WTC11 (cell line): ENCODE measurements around the gene GUCA1A. TPM values are rescaled to one million over a fixed set of nuclear protein-coding genes. Genes with fewer than 3 reads are reported as not detected.

Source experiments
- ATAC-seq: fragments of 200-7000 bp; cut with Tn5 transposase; 2 replicates; pipeline ENCODE4 v1.10.0; 2021; ENCODE audit warnings: mild to moderate bottlenecking, moderate library complexity
- CTCF ChIA-PET: fragments of 300-600 bp; sonication (Branson Sonifier 250); formaldehyde crosslinking; loops from one replicate; lab custom pipeline; 2021; ENCODE audit warnings: antibody characterized with exemption; lab: Charles Lee
- POLR2A ChIA-PET: fragments of 350-600 bp; sonication (Branson Sonifier 250); formaldehyde crosslinking; loops from one replicate; lab custom pipeline; 2021; ENCODE audit warnings: antibody characterized with exemption; lab: Charles Lee
- DNase-seq: peaks from one replicate; pipeline ENCODE4 v3.0.0; 2021; ENCODE audit warnings: low spot score
- H3K27ac Mint-ChIP-seq: 2 replicates; pipeline ENCODE4 v1.8.0; 2021; ENCODE audit warnings: mixed read lengths
- H3K27me3 Mint-ChIP-seq: 2 replicates; pipeline ENCODE4 v1.8.0; 2021; ENCODE audit warnings: low read depth, mild to moderate bottlenecking, moderate library complexity, mixed read lengths
- H3K36me3 Mint-ChIP-seq: 2 replicates; pipeline ENCODE4 v1.8.0; 2021; ENCODE audit warnings: mixed read lengths
- H3K4me1 Mint-ChIP-seq: 2 replicates; pipeline ENCODE4 v1.8.0; 2022; ENCODE audit warnings: mixed read lengths
- H3K4me3 Mint-ChIP-seq: 2 replicates; pipeline ENCODE4 v1.8.0; 2021; ENCODE audit warnings: mild to moderate bottlenecking, moderate library complexity, mixed read lengths
- H3K9me3 Mint-ChIP-seq: 2 replicates; pipeline ENCODE4 v1.8.0; 2021; ENCODE audit warnings: mixed read lengths
- ATF1 ChIP-seq: sonication (generic); formaldehyde crosslinking; IDR thresholded peaks from 2 replicates; pipeline ENCODE4 v1.8.1; 2023; ENCODE audit warnings: mild to moderate bottlenecking, moderate library complexity, missing genetic modification reagents
- EMX1 ChIP-seq: fragments of 250-450 bp; sonication (Bioruptor Pico); IDR thresholded peaks from 2 replicates; pipeline ENCODE4 v1.8.0; 2021; ENCODE audit warnings: mild to moderate bottlenecking
- FOXP1 ChIP-seq: sonication (generic); formaldehyde crosslinking; IDR thresholded peaks from 2 replicates; pipeline ENCODE4 v1.8.0; 2022; ENCODE audit warnings: missing genetic modification reagents, mild to moderate bottlenecking, moderate library complexity, borderline replicate concordance
- JAZF1 ChIP-seq: fragments of 250-450 bp; sonication (Bioruptor Pico); IDR thresholded peaks from 2 replicates; pipeline ENCODE4 v1.9.0; 2021; ENCODE audit warnings: moderate library complexity, mild to moderate bottlenecking, inconsistent platforms
- MYBL2 ChIP-seq: sonication (generic); formaldehyde crosslinking; IDR thresholded peaks from 2 replicates; pipeline ENCODE4 v1.8.1; 2023; ENCODE audit warnings: mild to moderate bottlenecking, moderate library complexity, missing genetic modification reagents
- PRRX2 ChIP-seq: fragments of 250-450 bp; sonication (Bioruptor Pico); IDR thresholded peaks from 2 replicates; pipeline ENCODE4 v1.8.0; 2021; ENCODE audit warnings: mild to moderate bottlenecking
- TP53 ChIP-seq: sonication (generic); formaldehyde crosslinking; IDR thresholded peaks from 2 replicates; pipeline ENCODE4 v1.8.1; 2023; ENCODE audit warnings: mild to moderate bottlenecking, missing genetic modification reagents
- ZNF416 ChIP-seq: fragments of 250-450 bp; sonication (Bioruptor Pico); IDR thresholded peaks from 2 replicates; pipeline ENCODE4 v1.9.0; 2021; ENCODE audit warnings: mild to moderate bottlenecking, inconsistent platforms
- total RNA-seq: library from RNA; stranded (reverse); gene quantifications from 3 replicates; pipeline ENCODE4 v1.2.3, GENCODE V29; 2021
- TF ChIP-seq, protein P1 (sequence below): fragments of 250-450 bp; sonication (Bioruptor Pico); IDR thresholded peaks from 2 replicates; pipeline ENCODE4 v1.9.0; 2021; ENCODE audit warnings: mild to moderate bottlenecking
- TF ChIP-seq, protein P2 (sequence below): sonication (generic); formaldehyde crosslinking; IDR thresholded peaks from 2 replicates; pipeline ENCODE4 v1.8.0; 2022; ENCODE audit warnings: missing genetic modification reagents
- TF ChIP-seq, protein P3 (sequence below): fragments of 250-450 bp; sonication (Bioruptor Pico); conservative IDR thresholded peaks from 2 replicates; pipeline ENCODE4 v1.9.0; 2021; ENCODE audit warnings: mild to moderate bottlenecking
- TF ChIP-seq, protein P4 (sequence below): fragments of 250-450 bp; sonication (Bioruptor Pico); IDR thresholded peaks from 2 replicates; pipeline ENCODE4 v1.8.0; 2021; ENCODE audit warnings: mild to moderate bottlenecking
- TF ChIP-seq, protein P5 (sequence below): sonication (generic); formaldehyde crosslinking; IDR thresholded peaks from 2 replicates; pipeline ENCODE4 v1.8.0; 2022; ENCODE audit warnings: mild to moderate bottlenecking, missing genetic modification reagents
- TF ChIP-seq, protein P6 (sequence below): fragments of 250-450 bp; sonication (Bioruptor Pico); IDR thresholded peaks from 2 replicates; pipeline ENCODE4 v1.9.0; 2021; ENCODE audit warnings: mild to moderate bottlenecking, borderline replicate concordance

Gene GUCA1A
- total RNA-seq, 1 experiment from 2014 or later: 10.9 TPM

DNA sequence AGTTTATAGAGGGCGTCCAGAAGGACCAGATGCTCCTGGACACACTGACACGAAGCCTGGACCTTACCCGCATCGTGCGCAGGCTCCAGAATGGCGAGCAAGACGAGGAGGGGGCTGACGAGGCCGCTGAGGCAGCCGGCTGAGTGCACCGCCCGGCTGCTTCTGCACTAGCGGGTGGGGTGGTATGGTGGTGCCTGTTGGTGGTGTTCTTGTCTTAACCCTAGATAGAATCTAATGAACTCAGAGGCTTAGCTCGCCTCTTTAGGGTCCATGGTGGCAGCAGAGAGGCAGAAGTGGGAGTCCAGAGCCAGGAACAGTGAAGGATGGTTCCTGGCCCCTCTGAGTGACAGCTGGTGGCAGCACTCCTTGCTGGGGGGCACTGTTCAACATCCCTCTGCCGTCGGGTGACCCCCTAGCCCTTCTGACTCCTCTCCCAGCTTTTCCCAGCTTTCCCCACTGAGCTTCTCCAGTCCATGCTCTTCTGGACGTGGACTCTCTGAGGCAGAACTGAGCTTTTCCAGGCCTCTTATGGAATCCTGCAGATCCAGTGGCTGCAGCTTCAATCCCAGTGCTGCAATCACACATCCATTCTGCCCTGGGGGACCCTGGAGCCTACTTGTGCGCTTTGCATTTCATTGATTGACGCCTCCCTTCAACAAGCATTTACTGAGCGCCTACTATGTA, 6.2 kb downstream of the GUCA1A start:
- no peak for DNase-seq
- TF ChIP-seq ZNF416 (CRISPR knock-in tag) (no peak), ATF1 (CRISPR knock-in tag) (no peak), MYBL2 (no peak), FOXP1 (no peak), JAZF1 (CRISPR knock-in tag) (no peak), TP53 (CRISPR knock-in tag) (no peak), EMX1 (no peak), PRRX2 (CRISPR knock-in tag) (no peak)
- TF ChIP-seq, protein P1, sequence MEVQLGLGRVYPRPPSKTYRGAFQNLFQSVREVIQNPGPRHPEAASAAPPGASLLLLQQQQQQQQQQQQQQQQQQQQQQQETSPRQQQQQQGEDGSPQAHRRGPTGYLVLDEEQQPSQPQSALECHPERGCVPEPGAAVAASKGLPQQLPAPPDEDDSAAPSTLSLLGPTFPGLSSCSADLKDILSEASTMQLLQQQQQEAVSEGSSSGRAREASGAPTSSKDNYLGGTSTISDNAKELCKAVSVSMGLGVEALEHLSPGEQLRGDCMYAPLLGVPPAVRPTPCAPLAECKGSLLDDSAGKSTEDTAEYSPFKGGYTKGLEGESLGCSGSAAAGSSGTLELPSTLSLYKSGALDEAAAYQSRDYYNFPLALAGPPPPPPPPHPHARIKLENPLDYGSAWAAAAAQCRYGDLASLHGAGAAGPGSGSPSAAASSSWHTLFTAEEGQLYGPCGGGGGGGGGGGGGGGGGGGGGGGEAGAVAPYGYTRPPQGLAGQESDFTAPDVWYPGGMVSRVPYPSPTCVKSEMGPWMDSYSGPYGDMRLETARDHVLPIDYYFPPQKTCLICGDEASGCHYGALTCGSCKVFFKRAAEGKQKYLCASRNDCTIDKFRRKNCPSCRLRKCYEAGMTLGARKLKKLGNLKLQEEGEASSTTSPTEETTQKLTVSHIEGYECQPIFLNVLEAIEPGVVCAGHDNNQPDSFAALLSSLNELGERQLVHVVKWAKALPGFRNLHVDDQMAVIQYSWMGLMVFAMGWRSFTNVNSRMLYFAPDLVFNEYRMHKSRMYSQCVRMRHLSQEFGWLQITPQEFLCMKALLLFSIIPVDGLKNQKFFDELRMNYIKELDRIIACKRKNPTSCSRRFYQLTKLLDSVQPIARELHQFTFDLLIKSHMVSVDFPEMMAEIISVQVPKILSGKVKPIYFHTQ (CRISPR knock-in tag): no peak
- TF ChIP-seq, protein P2, sequence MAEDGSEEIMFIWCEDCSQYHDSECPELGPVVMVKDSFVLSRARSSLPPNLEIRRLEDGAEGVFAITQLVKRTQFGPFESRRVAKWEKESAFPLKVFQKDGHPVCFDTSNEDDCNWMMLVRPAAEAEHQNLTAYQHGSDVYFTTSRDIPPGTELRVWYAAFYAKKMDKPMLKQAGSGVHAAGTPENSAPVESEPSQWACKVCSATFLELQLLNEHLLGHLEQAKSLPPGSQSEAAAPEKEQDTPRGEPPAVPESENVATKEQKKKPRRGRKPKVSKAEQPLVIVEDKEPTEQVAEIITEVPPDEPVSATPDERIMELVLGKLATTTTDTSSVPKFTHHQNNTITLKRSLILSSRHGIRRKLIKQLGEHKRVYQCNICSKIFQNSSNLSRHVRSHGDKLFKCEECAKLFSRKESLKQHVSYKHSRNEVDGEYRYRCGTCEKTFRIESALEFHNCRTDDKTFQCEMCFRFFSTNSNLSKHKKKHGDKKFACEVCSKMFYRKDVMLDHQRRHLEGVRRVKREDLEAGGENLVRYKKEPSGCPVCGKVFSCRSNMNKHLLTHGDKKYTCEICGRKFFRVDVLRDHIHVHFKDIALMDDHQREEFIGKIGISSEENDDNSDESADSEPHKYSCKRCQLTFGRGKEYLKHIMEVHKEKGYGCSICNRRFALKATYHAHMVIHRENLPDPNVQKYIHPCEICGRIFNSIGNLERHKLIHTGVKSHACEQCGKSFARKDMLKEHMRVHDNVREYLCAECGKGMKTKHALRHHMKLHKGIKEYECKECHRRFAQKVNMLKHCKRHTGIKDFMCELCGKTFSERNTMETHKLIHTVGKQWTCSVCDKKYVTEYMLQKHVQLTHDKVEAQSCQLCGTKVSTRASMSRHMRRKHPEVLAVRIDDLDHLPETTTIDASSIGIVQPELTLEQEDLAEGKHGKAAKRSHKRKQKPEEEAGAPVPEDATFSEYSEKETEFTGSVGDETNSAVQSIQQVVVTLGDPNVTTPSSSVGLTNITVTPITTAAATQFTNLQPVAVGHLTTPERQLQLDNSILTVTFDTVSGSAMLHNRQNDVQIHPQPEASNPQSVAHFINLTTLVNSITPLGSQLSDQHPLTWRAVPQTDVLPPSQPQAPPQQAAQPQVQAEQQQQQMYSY (CRISPR knock-in tag): no peak
- TF ChIP-seq, protein P3, sequence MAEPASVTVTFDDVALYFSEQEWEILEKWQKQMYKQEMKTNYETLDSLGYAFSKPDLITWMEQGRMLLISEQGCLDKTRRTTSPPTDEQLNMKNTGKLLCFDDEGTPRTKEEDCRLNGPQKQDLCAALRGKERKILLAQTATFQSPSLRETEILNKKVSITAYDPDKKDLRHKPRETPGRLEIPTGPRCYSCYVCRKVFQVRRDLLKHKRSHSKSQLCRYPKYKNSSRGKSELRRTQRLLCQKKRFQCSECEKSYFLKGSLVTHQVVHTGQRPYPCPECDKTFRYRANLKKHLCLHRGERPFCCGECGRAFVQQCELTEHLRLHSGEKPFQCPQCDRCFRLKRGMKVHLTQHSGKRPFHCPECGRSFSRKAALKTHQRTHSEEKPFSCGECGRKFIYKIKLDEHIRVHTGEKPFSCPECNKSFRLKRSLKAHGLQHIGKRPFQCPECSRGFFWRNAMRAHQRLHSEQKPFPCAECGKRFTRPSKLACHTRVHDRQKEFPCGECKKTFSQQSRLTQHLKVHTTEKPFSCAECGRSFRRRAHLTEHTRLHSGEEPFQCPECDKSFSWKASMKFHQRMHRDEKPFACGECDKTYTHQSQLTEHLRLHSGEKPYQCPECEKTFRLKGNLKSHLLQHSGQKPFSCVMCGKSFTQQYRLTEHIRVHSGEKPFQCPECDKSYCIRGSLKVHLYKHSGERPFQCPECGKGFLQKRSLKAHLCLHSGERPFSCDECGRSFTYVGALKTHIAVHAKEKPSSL: no peak
- TF ChIP-seq, protein P4, sequence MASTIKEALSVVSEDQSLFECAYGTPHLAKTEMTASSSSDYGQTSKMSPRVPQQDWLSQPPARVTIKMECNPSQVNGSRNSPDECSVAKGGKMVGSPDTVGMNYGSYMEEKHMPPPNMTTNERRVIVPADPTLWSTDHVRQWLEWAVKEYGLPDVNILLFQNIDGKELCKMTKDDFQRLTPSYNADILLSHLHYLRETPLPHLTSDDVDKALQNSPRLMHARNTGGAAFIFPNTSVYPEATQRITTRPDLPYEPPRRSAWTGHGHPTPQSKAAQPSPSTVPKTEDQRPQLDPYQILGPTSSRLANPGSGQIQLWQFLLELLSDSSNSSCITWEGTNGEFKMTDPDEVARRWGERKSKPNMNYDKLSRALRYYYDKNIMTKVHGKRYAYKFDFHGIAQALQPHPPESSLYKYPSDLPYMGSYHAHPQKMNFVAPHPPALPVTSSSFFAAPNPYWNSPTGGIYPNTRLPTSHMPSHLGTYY: no peak
- TF ChIP-seq, protein P5, sequence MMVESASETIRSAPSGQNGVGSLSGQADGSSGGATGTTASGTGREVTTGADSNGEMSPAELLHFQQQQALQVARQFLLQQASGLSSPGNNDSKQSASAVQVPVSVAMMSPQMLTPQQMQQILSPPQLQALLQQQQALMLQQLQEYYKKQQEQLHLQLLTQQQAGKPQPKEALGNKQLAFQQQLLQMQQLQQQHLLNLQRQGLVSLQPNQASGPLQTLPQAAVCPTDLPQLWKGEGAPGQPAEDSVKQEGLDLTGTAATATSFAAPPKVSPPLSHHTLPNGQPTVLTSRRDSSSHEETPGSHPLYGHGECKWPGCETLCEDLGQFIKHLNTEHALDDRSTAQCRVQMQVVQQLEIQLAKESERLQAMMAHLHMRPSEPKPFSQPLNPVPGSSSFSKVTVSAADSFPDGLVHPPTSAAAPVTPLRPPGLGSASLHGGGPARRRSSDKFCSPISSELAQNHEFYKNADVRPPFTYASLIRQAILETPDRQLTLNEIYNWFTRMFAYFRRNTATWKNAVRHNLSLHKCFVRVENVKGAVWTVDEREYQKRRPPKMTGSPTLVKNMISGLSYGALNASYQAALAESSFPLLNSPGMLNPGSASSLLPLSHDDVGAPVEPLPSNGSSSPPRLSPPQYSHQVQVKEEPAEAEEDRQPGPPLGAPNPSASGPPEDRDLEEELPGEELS (CRISPR knock-in tag): no peak
- TF ChIP-seq, protein P6, sequence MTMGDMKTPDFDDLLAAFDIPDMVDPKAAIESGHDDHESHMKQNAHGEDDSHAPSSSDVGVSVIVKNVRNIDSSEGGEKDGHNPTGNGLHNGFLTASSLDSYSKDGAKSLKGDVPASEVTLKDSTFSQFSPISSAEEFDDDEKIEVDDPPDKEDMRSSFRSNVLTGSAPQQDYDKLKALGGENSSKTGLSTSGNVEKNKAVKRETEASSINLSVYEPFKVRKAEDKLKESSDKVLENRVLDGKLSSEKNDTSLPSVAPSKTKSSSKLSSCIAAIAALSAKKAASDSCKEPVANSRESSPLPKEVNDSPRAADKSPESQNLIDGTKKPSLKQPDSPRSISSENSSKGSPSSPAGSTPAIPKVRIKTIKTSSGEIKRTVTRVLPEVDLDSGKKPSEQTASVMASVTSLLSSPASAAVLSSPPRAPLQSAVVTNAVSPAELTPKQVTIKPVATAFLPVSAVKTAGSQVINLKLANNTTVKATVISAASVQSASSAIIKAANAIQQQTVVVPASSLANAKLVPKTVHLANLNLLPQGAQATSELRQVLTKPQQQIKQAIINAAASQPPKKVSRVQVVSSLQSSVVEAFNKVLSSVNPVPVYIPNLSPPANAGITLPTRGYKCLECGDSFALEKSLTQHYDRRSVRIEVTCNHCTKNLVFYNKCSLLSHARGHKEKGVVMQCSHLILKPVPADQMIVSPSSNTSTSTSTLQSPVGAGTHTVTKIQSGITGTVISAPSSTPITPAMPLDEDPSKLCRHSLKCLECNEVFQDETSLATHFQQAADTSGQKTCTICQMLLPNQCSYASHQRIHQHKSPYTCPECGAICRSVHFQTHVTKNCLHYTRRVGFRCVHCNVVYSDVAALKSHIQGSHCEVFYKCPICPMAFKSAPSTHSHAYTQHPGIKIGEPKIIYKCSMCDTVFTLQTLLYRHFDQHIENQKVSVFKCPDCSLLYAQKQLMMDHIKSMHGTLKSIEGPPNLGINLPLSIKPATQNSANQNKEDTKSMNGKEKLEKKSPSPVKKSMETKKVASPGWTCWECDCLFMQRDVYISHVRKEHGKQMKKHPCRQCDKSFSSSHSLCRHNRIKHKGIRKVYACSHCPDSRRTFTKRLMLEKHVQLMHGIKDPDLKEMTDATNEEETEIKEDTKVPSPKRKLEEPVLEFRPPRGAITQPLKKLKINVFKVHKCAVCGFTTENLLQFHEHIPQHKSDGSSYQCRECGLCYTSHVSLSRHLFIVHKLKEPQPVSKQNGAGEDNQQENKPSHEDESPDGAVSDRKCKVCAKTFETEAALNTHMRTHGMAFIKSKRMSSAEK (CRISPR knock-in tag): no peak
- TF ChIP-seq, all 79 proteins: peak for 0
- peaks cover 56% of the 10 kb centered on the region for H3K4me1 Mint-ChIP-seq
- no peaks in the 10 kb centered on the region; the same call in 1 of the 2 replicates for H3K27me3 Mint-ChIP-seq
- ChIA-PET POLR2A (no interaction called here), CTCF (interaction anchor here (1.1 to 1.9 kb wide), 3 partner anchors 12 to 75 kb away, joined by 3 to 6 read pairs (median 4); no protein-coding TSS in a partner anchor)
- no peak for ATAC-seq
- H3K36me3 Mint-ChIP-seq: no peaks in the 10 kb centered on the region; the same call in 1 of the 2 replicates
- no peaks in the 10 kb centered on the region for H3K9me3 Mint-ChIP-seq
- H3K4me3 Mint-ChIP-seq: peak overlapping the region; percentile 86
- no peak overlapping the region for H3K27ac Mint-ChIP-seq
